Liver (tissue), 9 donors: ENCODE measurements around the gene PLN. TPM values are rescaled to one million over a fixed set of nuclear protein-coding genes. Genes with fewer than 3 reads are reported as not detected.

ENCODE experiments used
- DNase-seq: peaks from one replicate; pipeline ENCODE4 v3.0.0-alpha.2; 2017; ENCODE audit warnings: low spot score
- H3K27ac ChIP-seq, 2 donors: one replicate each; pipeline ENCODE4 v1.7.0; 2013; ENCODE audit warnings: inconsistent platforms in 2 of 2, low read length in 2 of 2, control low read depth in 1 of 2, low read depth in 1 of 2, mild to moderate bottlenecking in 1 of 2
- H3K27me3 ChIP-seq, 4 donors: one replicate each; pipeline versions ENCODE4 v1.6.1 to v1.7.0; 2013; ENCODE audit warnings: low read length in 3 of 4, inconsistent platforms in 1 of 4, mild to moderate bottlenecking in 1 of 4, moderate library complexity in 1 of 4; ENCODE audit not compliant: control insufficient read depth in 4 of 4, insufficient read depth in 4 of 4
- H3K36me3 ChIP-seq, 4 donors: one replicate each; pipeline versions ENCODE4 v1.6.1 to v1.7.0; 2013; ENCODE audit warnings: low read length in 3 of 4, mild to moderate bottlenecking in 3 of 4, low read depth in 1 of 4, moderate library complexity in 1 of 4; ENCODE audit not compliant: control insufficient read depth in 4 of 4, insufficient read depth in 3 of 4
- H3K4me1 ChIP-seq, 4 donors: one replicate each; pipeline versions ENCODE4 v1.6.1 to v1.7.0; 2013; ENCODE audit warnings: low read length in 3 of 4, mild to moderate bottlenecking in 3 of 4, moderate library complexity in 1 of 4; ENCODE audit not compliant: control insufficient read depth in 4 of 4, insufficient read depth in 4 of 4
- H3K4me3 ChIP-seq, 3 donors: one replicate each; pipeline versions ENCODE4 v1.6.1 to v1.7.0; 2013; ENCODE audit warnings: low read length in 3 of 3, control low read depth in 1 of 3, low read depth in 1 of 3, mild to moderate bottlenecking in 1 of 3
- H3K9ac ChIP-seq, 2 donors: one replicate each; pipeline ENCODE4 v1.7.0; 2013; ENCODE audit warnings: low read length in 2 of 2, mild to moderate bottlenecking in 2 of 2, moderate library complexity in 2 of 2, control low read depth in 1 of 2, low read depth in 1 of 2
- H3K9me3 ChIP-seq, 4 donors: one replicate each; pipeline versions ENCODE4 v1.6.1 to v1.7.0; 2013; ENCODE audit warnings: low read length in 3 of 4; ENCODE audit not compliant: control insufficient read depth in 4 of 4
- EGR1 ChIP-seq, 2 donors: IDR thresholded peaks; 2 replicates each; pipeline ENCODE4 v1.6.1; 2016 to 2018; ENCODE audit warnings: antibody characterized with exemption in 2 of 2, low read depth in 2 of 2
- FOXA1 ChIP-seq: IDR thresholded peaks from 2 replicates; pipeline ENCODE4 v1.6.1; 2016; ENCODE audit warnings: antibody characterized with exemption
- FOXA2 ChIP-seq: IDR thresholded peaks from 2 replicates; pipeline ENCODE4 v1.6.1; 2016; ENCODE audit warnings: antibody characterized with exemption
- GABPA ChIP-seq, 2 donors: IDR thresholded peaks in 1 of 2; conservative IDR thresholded peaks in 1 of 2; 2 replicates each; pipeline ENCODE4 v1.6.1; 2016; ENCODE audit warnings: antibody characterized with exemption in 2 of 2, mild to moderate bottlenecking in 1 of 2, moderate library complexity in 1 of 2
- HNF4A ChIP-seq, 2 donors: conservative IDR thresholded peaks; 2 replicates each; pipeline ENCODE4 v1.6.1; 2016; ENCODE audit warnings: antibody characterized with exemption in 2 of 2, mild to moderate bottlenecking in 2 of 2
- HNF4G ChIP-seq: IDR thresholded peaks from 2 replicates; pipeline ENCODE4 v1.6.1; 2016; ENCODE audit warnings: antibody characterized with exemption
- JUND ChIP-seq, 2 donors: IDR thresholded peaks; 2 replicates each; pipeline ENCODE4 v1.6.1; 2016; ENCODE audit warnings: antibody characterized with exemption in 2 of 2
- NR2F2 ChIP-seq: IDR thresholded peaks from 2 replicates; pipeline ENCODE4 v1.6.1; 2016; ENCODE audit warnings: antibody characterized with exemption
- RAD21 ChIP-seq, 2 donors: IDR thresholded peaks; 2 replicates each; pipeline ENCODE4 v1.6.1; 2016; ENCODE audit warnings: antibody characterized with exemption in 2 of 2, mild to moderate bottlenecking in 2 of 2
- RXRA ChIP-seq, 2 donors: IDR thresholded peaks; 2 replicates each; pipeline ENCODE4 v1.6.1; 2017 to 2018; ENCODE audit warnings: antibody characterized with exemption in 2 of 2, mild to moderate bottlenecking in 1 of 2
- SP1 ChIP-seq: IDR thresholded peaks from 2 replicates; pipeline ENCODE4 v1.6.1; 2018; ENCODE audit warnings: antibody characterized with exemption, mild to moderate bottlenecking
- TAF1 ChIP-seq: conservative IDR thresholded peaks from 2 replicates; pipeline ENCODE4 v1.6.1; 2016; ENCODE audit warnings: antibody characterized with exemption, mild to moderate bottlenecking
- YY1 ChIP-seq: IDR thresholded peaks from 2 replicates; pipeline ENCODE4 v1.6.1; 2016; ENCODE audit warnings: antibody characterized with exemption, mild to moderate bottlenecking
- WGBS: extraction: QIAGEN DNeasy Blood & Tissue Kit; methylation state at CpG from one replicate; pipeline ENCODE4 v1.1.7; 2013; 5-methylcytosine and 5-hydroxymethylcytosine counted together
- polyA plus RNA-seq, 2 donors: library from polyadenylated mRNA; stranded (reverse) in 1 of 2; unstranded in 1 of 2; fragments of 200-250 nt in 1 of 2; fragments of >200 nt in 1 of 2; fragmentation: Nextera tagmentation in 1 of 2; extraction: Ambion mirVana in 1 of 2; gene quantifications; one replicate each; pipeline versions ENCODE4 v1.2.1 to v1.2.3, GENCODE V29; 2013 to 2015
- total RNA-seq, 2 donors: library from RNA; depleted of rRNA; stranded (reverse); fragments of >200 nt; gene quantifications; one replicate each; pipeline ENCODE4 v1.2.3, GENCODE V29; 2014
- TF ChIP-seq, protein P1 (sequence below): IDR thresholded peaks from 2 replicates; pipeline ENCODE4 v1.6.1; 2016; ENCODE audit warnings: antibody characterized with exemption
- TF ChIP-seq, protein P2 (sequence below): fragments of 150-350 bp; IDR thresholded peaks from 2 replicates; pipeline ENCODE4 v1.5.1; 2017; ENCODE audit warnings: improper control_type of control experiment, low read depth, low read length; ENCODE audit not compliant: missing input control
- TF ChIP-seq, protein P3 (sequence below): IDR thresholded peaks from 2 replicates; pipeline ENCODE4 v1.6.1; 2016; ENCODE audit warnings: antibody characterized with exemption
- TF ChIP-seq, protein P4 (sequence below): IDR thresholded peaks from 2 replicates; pipeline ENCODE4 v1.6.1; 2016; ENCODE audit warnings: antibody characterized with exemption, mild to moderate bottlenecking
- TF ChIP-seq, protein P5 (sequence below): IDR thresholded peaks from 2 replicates; pipeline ENCODE4 v1.6.1; 2016; ENCODE audit warnings: antibody characterized with exemption
- donor health status: healthy.
- donor health status: healthy.
- donor health status: healthy.
- donor health status: healthy.
- donor health status: healthy.

PLN gene
- total and polyA plus RNA-seq, 4 donors = 0.14 to 1.3 (median 0.44) TPM

DNA sequence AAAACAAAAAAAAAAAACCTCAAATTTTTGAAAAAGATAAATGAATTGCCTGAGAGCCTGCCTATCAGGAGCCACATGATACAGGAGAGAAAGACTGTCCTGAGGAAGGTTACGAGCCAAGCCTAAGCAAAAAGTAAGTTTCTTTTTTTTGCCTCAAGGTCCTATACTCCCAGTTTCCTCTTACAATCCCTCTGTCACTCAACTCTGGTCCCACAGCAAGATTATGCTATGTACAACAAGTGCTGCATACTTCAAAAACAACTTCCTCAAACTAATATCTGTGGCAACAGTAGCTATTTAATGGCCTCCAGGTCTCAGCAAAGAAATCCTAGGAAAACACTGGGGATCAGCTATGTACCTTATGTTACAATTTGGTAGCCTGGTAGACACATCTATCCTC, 46.8 kb downstream of the PLN start:
- no peak for TF ChIP-seq FOXA2
- TF ChIP-seq, protein P1, sequence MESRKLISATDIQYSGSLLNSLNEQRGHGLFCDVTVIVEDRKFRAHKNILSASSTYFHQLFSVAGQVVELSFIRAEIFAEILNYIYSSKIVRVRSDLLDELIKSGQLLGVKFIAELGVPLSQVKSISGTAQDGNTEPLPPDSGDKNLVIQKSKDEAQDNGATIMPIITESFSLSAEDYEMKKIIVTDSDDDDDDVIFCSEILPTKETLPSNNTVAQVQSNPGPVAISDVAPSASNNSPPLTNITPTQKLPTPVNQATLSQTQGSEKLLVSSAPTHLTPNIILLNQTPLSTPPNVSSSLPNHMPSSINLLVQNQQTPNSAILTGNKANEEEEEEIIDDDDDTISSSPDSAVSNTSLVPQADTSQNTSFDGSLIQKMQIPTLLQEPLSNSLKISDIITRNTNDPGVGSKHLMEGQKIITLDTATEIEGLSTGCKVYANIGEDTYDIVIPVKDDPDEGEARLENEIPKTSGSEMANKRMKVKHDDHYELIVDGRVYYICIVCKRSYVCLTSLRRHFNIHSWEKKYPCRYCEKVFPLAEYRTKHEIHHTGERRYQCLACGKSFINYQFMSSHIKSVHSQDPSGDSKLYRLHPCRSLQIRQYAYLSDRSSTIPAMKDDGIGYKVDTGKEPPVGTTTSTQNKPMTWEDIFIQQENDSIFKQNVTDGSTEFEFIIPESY = no peak
- no peak for TF ChIP-seq FOXA1
- TF ChIP-seq RXRA (IDR thresholded peaks at IDR 0.05) = no peak
- TF ChIP-seq, protein P2, sequence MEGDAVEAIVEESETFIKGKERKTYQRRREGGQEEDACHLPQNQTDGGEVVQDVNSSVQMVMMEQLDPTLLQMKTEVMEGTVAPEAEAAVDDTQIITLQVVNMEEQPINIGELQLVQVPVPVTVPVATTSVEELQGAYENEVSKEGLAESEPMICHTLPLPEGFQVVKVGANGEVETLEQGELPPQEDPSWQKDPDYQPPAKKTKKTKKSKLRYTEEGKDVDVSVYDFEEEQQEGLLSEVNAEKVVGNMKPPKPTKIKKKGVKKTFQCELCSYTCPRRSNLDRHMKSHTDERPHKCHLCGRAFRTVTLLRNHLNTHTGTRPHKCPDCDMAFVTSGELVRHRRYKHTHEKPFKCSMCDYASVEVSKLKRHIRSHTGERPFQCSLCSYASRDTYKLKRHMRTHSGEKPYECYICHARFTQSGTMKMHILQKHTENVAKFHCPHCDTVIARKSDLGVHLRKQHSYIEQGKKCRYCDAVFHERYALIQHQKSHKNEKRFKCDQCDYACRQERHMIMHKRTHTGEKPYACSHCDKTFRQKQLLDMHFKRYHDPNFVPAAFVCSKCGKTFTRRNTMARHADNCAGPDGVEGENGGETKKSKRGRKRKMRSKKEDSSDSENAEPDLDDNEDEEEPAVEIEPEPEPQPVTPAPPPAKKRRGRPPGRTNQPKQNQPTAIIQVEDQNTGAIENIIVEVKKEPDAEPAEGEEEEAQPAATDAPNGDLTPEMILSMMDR = no peak
- TF ChIP-seq SP1 = no peak
- TF ChIP-seq, protein P3, sequence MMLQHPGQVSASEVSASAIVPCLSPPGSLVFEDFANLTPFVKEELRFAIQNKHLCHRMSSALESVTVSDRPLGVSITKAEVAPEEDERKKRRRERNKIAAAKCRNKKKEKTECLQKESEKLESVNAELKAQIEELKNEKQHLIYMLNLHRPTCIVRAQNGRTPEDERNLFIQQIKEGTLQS = no peak
- TF ChIP-seq HNF4A (conservative IDR thresholded peaks at IDR 0.05) = no peak
- no peak for TF ChIP-seq NR2F2
- TF ChIP-seq, protein P4, sequence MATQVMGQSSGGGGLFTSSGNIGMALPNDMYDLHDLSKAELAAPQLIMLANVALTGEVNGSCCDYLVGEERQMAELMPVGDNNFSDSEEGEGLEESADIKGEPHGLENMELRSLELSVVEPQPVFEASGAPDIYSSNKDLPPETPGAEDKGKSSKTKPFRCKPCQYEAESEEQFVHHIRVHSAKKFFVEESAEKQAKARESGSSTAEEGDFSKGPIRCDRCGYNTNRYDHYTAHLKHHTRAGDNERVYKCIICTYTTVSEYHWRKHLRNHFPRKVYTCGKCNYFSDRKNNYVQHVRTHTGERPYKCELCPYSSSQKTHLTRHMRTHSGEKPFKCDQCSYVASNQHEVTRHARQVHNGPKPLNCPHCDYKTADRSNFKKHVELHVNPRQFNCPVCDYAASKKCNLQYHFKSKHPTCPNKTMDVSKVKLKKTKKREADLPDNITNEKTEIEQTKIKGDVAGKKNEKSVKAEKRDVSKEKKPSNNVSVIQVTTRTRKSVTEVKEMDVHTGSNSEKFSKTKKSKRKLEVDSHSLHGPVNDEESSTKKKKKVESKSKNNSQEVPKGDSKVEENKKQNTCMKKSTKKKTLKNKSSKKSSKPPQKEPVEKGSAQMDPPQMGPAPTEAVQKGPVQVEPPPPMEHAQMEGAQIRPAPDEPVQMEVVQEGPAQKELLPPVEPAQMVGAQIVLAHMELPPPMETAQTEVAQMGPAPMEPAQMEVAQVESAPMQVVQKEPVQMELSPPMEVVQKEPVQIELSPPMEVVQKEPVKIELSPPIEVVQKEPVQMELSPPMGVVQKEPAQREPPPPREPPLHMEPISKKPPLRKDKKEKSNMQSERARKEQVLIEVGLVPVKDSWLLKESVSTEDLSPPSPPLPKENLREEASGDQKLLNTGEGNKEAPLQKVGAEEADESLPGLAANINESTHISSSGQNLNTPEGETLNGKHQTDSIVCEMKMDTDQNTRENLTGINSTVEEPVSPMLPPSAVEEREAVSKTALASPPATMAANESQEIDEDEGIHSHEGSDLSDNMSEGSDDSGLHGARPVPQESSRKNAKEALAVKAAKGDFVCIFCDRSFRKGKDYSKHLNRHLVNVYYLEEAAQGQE = no peak
- no peak for TF ChIP-seq GABPA (IDR thresholded peaks at IDR 0.05 in 1 of 2, conservative IDR thresholded peaks at IDR 0.05 in 1 of 2)
- TF ChIP-seq YY1 = no peak
- no peak for TF ChIP-seq EGR1 (IDR thresholded peaks at IDR 0.05; ENCODE audit: low read depth in 2 of 2)
- no peak for TF ChIP-seq TAF1
- no peak for TF ChIP-seq HNF4G
- TF ChIP-seq, protein P5, sequence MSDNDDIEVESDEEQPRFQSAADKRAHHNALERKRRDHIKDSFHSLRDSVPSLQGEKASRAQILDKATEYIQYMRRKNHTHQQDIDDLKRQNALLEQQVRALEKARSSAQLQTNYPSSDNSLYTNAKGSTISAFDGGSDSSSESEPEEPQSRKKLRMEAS = no peak
- no peak for TF ChIP-seq RAD21 (IDR thresholded peaks at IDR 0.05)
- TF ChIP-seq JUND (IDR thresholded peaks at IDR 0.05) = no peak
- H3K27me3 ChIP-seq = no peaks in the 10 kb centered on the region
- peaks cover 0 to 7% (median 0%) of the 10 kb centered on the region in 4 donors for H3K4me1 ChIP-seq
- no peaks in the 10 kb centered on the region for H3K9me3 ChIP-seq
- no peak overlapping the region for H3K27ac ChIP-seq
- no peak overlapping the region for H3K9ac ChIP-seq
- H3K4me3 ChIP-seq = no peak overlapping the region
- 84% methylated on average over 1 of the region's 1 CpG for WGBS
- no peaks in the 10 kb centered on the region for H3K36me3 ChIP-seq
- no peak for DNase-seq
